ENCODE data around the gene DPCD.

The DPCD gene

GRCh38 chr10:101587725-101588653 lies at the start of gene DPCD, which contains the start of gene POLL:
Gene DPCD, plus strand, starts transcription at chr10:101588321. Its CDS starts 16 bp downstream, at chr10:101588337.
Gene POLL, minus strand, starts transcription at chr10:101588257. Its CDS starts 897 bp downstream, at chr10:101587360.
- DNase-seq: peak; percentile 83

- DNase-seq: no peak
Measured at GRCh38 chr10:101538446-101538845, 49.7 kb upstream of the DPCD start.

- no peak for DNase-seq
Measured at GRCh38 chr10:101545898-101546297, 42.2 kb upstream of the DPCD start.

- no peak for DNase-seq
Measured at GRCh38 chr10:101550965-101551364, 37.2 kb upstream of the DPCD start.

GRCh38 chr10:101552442-101552841 lies 35.7 kb upstream of the DPCD start:
- DNase-seq: no peak

GRCh38 chr10:101557541-101557940 lies 30.6 kb upstream of the DPCD start:
- no peak for DNase-seq

- DNase-seq: no peak
Measured at GRCh38 chr10:101558204-101558603, 29.9 kb upstream of the DPCD start.

GRCh38 chr10:101558671-101559595 lies 29.2 kb upstream of the DPCD start:
- DNase-seq: no peak

- DNase-seq: no peak
Measured at GRCh38 chr10:101559596-101560297, 28.4 kb upstream of the DPCD start.

- DNase-seq: no peak
Measured at GRCh38 chr10:101560298-101561067, 27.6 kb upstream of the DPCD start.

GRCh38 chr10:101561068-101561915 lies 26.8 kb upstream of the DPCD start:
- no peak for DNase-seq

GRCh38 chr10:101562231-101562630 lies 25.9 kb upstream of the DPCD start:
- no peak for DNase-seq

GRCh38 chr10:101563007-101563406 lies 25.1 kb upstream of the DPCD start:
- DNase-seq: no peak

GRCh38 chr10:101563497-101564040 lies 24.6 kb upstream of the DPCD start:
- no peak for DNase-seq

GRCh38 chr10:101564490-101564991 lies 23.6 kb upstream of the DPCD start:
- no peak for DNase-seq

- DNase-seq: no peak
Measured at GRCh38 chr10:101565370-101565900, 22.7 kb upstream of the DPCD start.

GRCh38 chr10:101565936-101566332 lies 22.2 kb upstream of the DPCD start:
- no peak for DNase-seq

GRCh38 chr10:101566333-101567164 lies 21.6 kb upstream of the DPCD start:
- DNase-seq: no peak
